PFSK-1 (cell line): ENCODE results near the gene ROBO1.

ENCODE experiments used
- FOXP2 ChIP-seq: optimal IDR thresholded peaks from 2 replicates; pipeline ENCODE3; 2011; ENCODE audit warnings: borderline replicate concordance, control low read depth, inconsistent platforms; ENCODE audit not compliant: insufficient read depth; ENCODE audit errors: extremely low read length, extremely low read depth
- POLR2AphosphoS5 ChIP-seq: IDR thresholded peaks from 2 replicates; pipeline ENCODE4 v1.6.1; 2012; ENCODE audit warnings: low read depth, mild to moderate bottlenecking, control low read depth, low read length, moderate library complexity
- REST ChIP-seq, 2 experiments: IDR thresholded peaks; 2 replicates each; pipeline versions ENCODE4 v1.6.1 to v1.8.0; 2011 to 2012; ENCODE audit warnings: low read depth in 2 of 2, low read length in 2 of 2, control low read depth in 1 of 2, inconsistent platforms in 1 of 2, mild to moderate bottlenecking in 1 of 2, moderate library complexity in 1 of 2; ENCODE audit not compliant: insufficient read depth in 1 of 2
- SIN3A ChIP-seq: IDR thresholded peaks from 2 replicates; pipeline ENCODE4 v1.6.1; 2012; ENCODE audit warnings: mild to moderate bottlenecking, low read length, moderate library complexity, borderline replicate concordance; ENCODE audit not compliant: insufficient read depth
- TAF1 ChIP-seq: IDR thresholded peaks from 2 replicates; pipeline ENCODE4 v1.6.1; 2012; ENCODE audit warnings: low read length, control low read depth, borderline replicate concordance; ENCODE audit not compliant: insufficient read depth

ROBO1 gene

GRCh38 chr3:79018671-79019136 lies 749.1 kb downstream of the ROBO1 start:
- 0 out of 2 replicates have a peak, but pooled peaks have one; percentile 3 for TF ChIP-seq SIN3A
- peak; percentile 45 for TF ChIP-seq FOXP2
- TF ChIP-seq TAF1: no peak
- no peak; the same call in 1 of the 2 replicates for TF ChIP-seq POLR2AphosphoS5
- TF ChIP-seq REST (IDR thresholded peaks at IDR 0.05; ENCODE audit: insufficient read depth in 1 of 2, low read depth in 2 of 2, low read length in 2 of 2): no peak

DNA sequence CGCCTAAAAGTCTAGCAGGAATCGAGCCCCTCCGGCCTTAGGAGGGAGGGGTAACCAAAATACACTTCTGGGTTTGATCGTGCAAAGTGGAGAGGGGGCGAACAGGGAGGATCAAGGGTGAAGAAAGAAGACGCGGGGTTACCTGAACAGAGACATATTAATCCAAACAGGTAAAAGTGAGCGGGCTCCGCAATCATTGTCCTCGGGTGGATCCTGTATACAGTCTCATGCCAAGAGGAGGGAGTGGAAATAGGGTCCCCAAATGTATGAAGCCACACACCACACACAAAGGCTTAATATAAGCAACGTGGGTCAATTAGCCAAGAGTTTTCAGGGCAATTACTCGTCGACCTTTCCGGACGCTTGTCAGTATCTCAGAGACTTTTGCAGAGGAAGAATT lies 749.5 kb downstream of the ROBO1 start:
- no peak for TF ChIP-seq TAF1
- peak; percentile 14; the same call in 1 of the 2 replicates for TF ChIP-seq SIN3A

GRCh38 chr3:79016587-79017376 lies 751.0 kb downstream of the ROBO1 start:
- TF ChIP-seq SIN3A: peak; percentile 52; the same call in 1 of the 2 replicates
- no peak for TF ChIP-seq REST (IDR thresholded peaks at IDR 0.05; ENCODE audit: insufficient read depth in 1 of 2, low read depth in 2 of 2, low read length in 2 of 2)
- 0 out of 2 replicates have a peak, but pooled peaks have one; percentile 28 for TF ChIP-seq TAF1
- no peak for TF ChIP-seq FOXP2
- TF ChIP-seq POLR2AphosphoS5: no peak; the same call in 1 of the 2 replicates

- no peak for TF ChIP-seq TAF1
- 0 out of 2 replicates have a peak, but pooled peaks have one; percentile 12 for TF ChIP-seq SIN3A
- TF ChIP-seq FOXP2: no peak
These were observed 751.9 kb downstream of the ROBO1 start for GRCh38 chr3:79015854-79016253.

DNA sequence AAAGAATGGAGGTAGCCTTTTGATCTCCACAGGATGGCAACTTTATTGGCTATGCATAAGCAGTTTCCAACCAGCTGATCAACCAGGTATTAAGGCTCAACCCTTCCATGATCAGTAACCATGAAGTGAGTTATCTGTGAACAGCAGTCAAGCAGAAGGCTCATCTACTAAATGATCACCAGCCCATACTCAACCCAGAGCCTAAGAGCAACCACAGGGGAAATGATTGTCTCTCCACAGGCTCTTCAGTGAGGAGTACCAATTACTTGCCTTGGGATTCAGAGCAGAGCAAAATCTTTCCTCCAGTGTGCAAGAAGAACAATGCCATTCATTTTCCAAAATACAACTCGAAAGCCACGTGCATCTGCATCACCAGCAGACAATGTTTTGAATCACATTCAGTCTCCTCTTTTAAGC lies 754.8 kb downstream of the ROBO1 start:
- TF ChIP-seq SIN3A (peak; percentile 41; the same call in 1 of the 2 replicates), POLR2AphosphoS5 (peak; percentile 50), REST (IDR thresholded peaks at IDR 0.05; ENCODE audit: insufficient read depth in 1 of 2, low read depth in 2 of 2, low read length in 2 of 2) (no peak)

- TF ChIP-seq SIN3A: 0 out of 2 replicates have a peak, but pooled peaks have one; percentile 7
- no peak for TF ChIP-seq TAF1
These were observed 755.3 kb downstream of the ROBO1 start for GRCh38 chr3:79012530-79012913.
